CD4-positive, alpha-beta T cell (primary cell): ENCODE results near the gene NUP214. TPM values are rescaled to one million over a fixed set of nuclear protein-coding genes. Genes with fewer than 3 reads are reported as not detected.

Experiments
- ATAC-seq: fragments of 200-7000 bp; cut with Tn5 transposase; one replicate; pipeline ENCODE4 v1.10.0; 2022; ENCODE audit warnings: mild to moderate bottlenecking; ENCODE audit not compliant: poor library complexity
- CTCF ChIA-PET: fragments of 350-600 bp; sonication (Branson Sonifier 250); formaldehyde crosslinking; loops from one replicate; lab custom pipeline; 2021; ENCODE audit warnings: antibody characterized with exemption, inconsistent platforms; lab: Charles Lee
- POLR2A ChIA-PET: fragments of 350-600 bp; sonication (Branson Sonifier 250); formaldehyde crosslinking; loops from one replicate; lab custom pipeline; 2021; ENCODE audit warnings: antibody characterized with exemption, inconsistent platforms; lab: Charles Lee
- DNase-seq, 14 experiments: peaks; one replicate each; pipeline ENCODE4 v3.0.0-alpha.2; 2013 to 2020; ENCODE audit warnings: mixed read lengths in 2 of 14
- H3K27ac ChIP-seq, 2 donors: one replicate each; pipeline versions ENCODE4 v1.5.1 to v1.7.0; 2013; ENCODE audit warnings: low read length in 2 of 2, low read depth in 1 of 2, mild to moderate bottlenecking in 1 of 2
- H3K27me3 ChIP-seq, 2 experiments: 1 replicate in 1 of 2; 2 replicates in 1 of 2; pipeline versions ENCODE4 v1.6.1 to v1.7.0; 2013; ENCODE audit warnings: low read length in 2 of 2, control low read depth in 1 of 2, mild to moderate bottlenecking in 1 of 2, moderate library complexity in 1 of 2; ENCODE audit not compliant: insufficient read depth in 2 of 2, control insufficient read depth in 1 of 2
- H3K36me3 ChIP-seq: one replicate; pipeline ENCODE4 v1.6.1; 2013; ENCODE audit warnings: low read length, control low read depth; ENCODE audit not compliant: insufficient read depth
- H3K4me1 ChIP-seq: one replicate; pipeline ENCODE4 v1.6.1; 2013; ENCODE audit warnings: low read length, control low read depth; ENCODE audit not compliant: insufficient read depth
- H3K4me3 ChIP-seq: one replicate; pipeline ENCODE4 v1.5.1; 2013; ENCODE audit warnings: mild to moderate bottlenecking, low read length, moderate library complexity
- H3K9me3 ChIP-seq, 2 experiments: 1 replicate in 1 of 2; 2 replicates in 1 of 2; pipeline versions ENCODE4 v1.6.1 to v1.7.0; 2013; ENCODE audit warnings: low read length in 2 of 2, mild to moderate bottlenecking in 2 of 2, control low read depth in 1 of 2, moderate library complexity in 1 of 2; ENCODE audit not compliant: control insufficient read depth in 1 of 2, insufficient read depth in 1 of 2
- H3K27ac Mint-ChIP-seq: one replicate; pipeline ENCODE4 v1.8.0; 2020; ENCODE audit warnings: mixed read lengths
- H3K27me3 Mint-ChIP-seq: one replicate; pipeline ENCODE4 v1.8.0; 2021; ENCODE audit warnings: mixed read lengths
- H3K36me3 Mint-ChIP-seq: one replicate; pipeline ENCODE4 v1.8.0; 2021; ENCODE audit warnings: low read depth, mixed read lengths
- H3K4me1 Mint-ChIP-seq: one replicate; pipeline ENCODE4 v1.8.0; 2021; ENCODE audit warnings: low read depth, mixed read lengths
- H3K4me3 Mint-ChIP-seq: one replicate; pipeline ENCODE4 v1.8.0; 2020; ENCODE audit warnings: mild to moderate bottlenecking, mixed read lengths
- H3K9me3 Mint-ChIP-seq: one replicate; pipeline ENCODE4 v1.8.0; 2020; ENCODE audit warnings: mixed read lengths
- intact Hi-C, 2 experiments: fragments of 100-400 bp; cut with DNase I in 1 of 2; cut with micrococcal nuclease in 1 of 2; formaldehyde crosslinking; loops; one replicate each; pipeline versions ENCODE4 v1.15.1 to v1.9.0; 2023 to 2025; cut with DNase I, micrococcal nuclease
- total RNA-seq, 174 experiments: library from RNA in 2 of 174; stranded (reverse) in 2 of 174; gene quantifications; one replicate each; pipeline ENCODE4 v1.2.3 and lab custom pipeline; 2021 to 2026
- TF ChIP-seq, protein P1 (sequence below): fragments of 200-600 bp; IDR thresholded peaks from one replicate; pipeline ENCODE4 v1.8.0; 2022; ENCODE audit warnings: antibody characterized with exemption, mild to moderate bottlenecking

NUP214 gene
- total RNA-seq, 2 experiments from 2014 or later, result 105 to 107 TPM

DNA sequence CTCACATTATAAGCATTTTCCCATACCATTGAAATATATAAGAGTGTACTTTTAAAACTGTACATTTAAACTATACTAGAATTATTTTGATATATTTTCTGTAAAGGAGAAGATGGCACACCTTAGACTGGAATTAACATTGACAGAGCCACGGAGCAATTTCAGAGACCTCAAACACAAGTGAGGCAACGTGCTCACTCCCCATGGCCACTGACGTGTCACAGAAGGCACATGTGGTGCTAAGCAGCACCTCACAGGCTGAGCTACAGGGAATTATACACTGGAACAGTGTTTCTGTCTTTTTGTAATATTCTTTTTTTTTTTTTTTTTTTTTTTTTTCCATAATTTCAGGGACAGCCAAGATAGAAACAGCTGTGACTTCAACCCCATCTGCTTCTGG, 66.5 kb downstream of the NUP214 start:
- intact Hi-C loops, result no loop called here

DNA sequence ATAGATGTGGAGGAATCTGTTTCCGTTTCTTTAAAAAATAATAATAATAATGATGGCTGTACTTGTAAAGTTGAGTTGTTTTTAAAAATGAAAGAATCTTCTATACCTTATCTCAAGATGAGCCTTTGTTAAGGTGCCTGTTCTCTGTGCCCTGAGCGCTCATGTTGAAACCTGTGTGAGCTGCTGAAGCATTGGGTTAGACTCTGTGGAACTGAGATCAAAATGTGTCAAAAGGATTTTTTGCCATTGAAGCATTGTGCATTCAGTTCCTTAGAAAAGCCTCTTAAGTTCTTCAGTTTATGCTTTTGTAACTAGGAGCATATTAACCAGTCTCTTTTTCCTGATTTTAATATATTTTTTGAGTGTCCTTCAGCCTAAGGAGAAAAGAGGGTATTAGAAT, 67.7 kb downstream of the NUP214 start:
- TF ChIP-seq, protein P1, sequence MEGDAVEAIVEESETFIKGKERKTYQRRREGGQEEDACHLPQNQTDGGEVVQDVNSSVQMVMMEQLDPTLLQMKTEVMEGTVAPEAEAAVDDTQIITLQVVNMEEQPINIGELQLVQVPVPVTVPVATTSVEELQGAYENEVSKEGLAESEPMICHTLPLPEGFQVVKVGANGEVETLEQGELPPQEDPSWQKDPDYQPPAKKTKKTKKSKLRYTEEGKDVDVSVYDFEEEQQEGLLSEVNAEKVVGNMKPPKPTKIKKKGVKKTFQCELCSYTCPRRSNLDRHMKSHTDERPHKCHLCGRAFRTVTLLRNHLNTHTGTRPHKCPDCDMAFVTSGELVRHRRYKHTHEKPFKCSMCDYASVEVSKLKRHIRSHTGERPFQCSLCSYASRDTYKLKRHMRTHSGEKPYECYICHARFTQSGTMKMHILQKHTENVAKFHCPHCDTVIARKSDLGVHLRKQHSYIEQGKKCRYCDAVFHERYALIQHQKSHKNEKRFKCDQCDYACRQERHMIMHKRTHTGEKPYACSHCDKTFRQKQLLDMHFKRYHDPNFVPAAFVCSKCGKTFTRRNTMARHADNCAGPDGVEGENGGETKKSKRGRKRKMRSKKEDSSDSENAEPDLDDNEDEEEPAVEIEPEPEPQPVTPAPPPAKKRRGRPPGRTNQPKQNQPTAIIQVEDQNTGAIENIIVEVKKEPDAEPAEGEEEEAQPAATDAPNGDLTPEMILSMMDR, result no peak
- intact Hi-C loops, result no loop called here
- Mint-ChIP-seq H3K27me3 (no peaks in the 10 kb centered on the region), H3K36me3 (peaks cover 81% of the 10 kb centered on the region), H3K4me3 (no peak overlapping the region), H3K4me1 (no peaks in the 10 kb centered on the region), H3K9me3 (no peaks in the 10 kb centered on the region), H3K27ac (no peak overlapping the region)
- ATAC-seq (no peak), DNase-seq (no peak)
- CTCF ChIA-PET, result no interaction called here
- H3K9me3 ChIP-seq, result no peaks in the 10 kb centered on the region
- POLR2A ChIA-PET, result no interaction called here
- H3K27me3 ChIP-seq, result no peaks in the 10 kb centered on the region
- no peak overlapping the region for H3K4me3 ChIP-seq
- no peak overlapping the region for H3K27ac ChIP-seq
- no peaks in the 10 kb centered on the region for H3K4me1 ChIP-seq
- peaks cover 70% of the 10 kb centered on the region for H3K36me3 ChIP-seq

More for the DNA sequence above, 66.5 kb downstream of the NUP214 start:
- H3K36me3 ChIP-seq, result peaks cover 70% of the 10 kb centered on the region
- ATAC-seq (no peak), DNase-seq (no peak)
- Mint-ChIP-seq H3K4me1 (no peaks in the 10 kb centered on the region), H3K36me3 (peaks cover 81% of the 10 kb centered on the region), H3K9me3 (no peaks in the 10 kb centered on the region), H3K4me3 (no peak overlapping the region), H3K27ac (no peak overlapping the region), H3K27me3 (no peaks in the 10 kb centered on the region)
- TF ChIP-seq, protein P1, result no peak
- H3K4me1 ChIP-seq, result no peaks in the 10 kb centered on the region
- ChIA-PET POLR2A (no interaction called here), CTCF (interaction anchor here (0.6 to 1.1 kb wide), 2 partner anchors 48 to 144 kb away, joined by 3 read pairs; no protein-coding TSS in a partner anchor)
- no peak overlapping the region for H3K4me3 ChIP-seq
- H3K27ac ChIP-seq, result no peak overlapping the region
- H3K9me3 ChIP-seq, result no peaks in the 10 kb centered on the region
- H3K27me3 ChIP-seq, result no peaks in the 10 kb centered on the region

DNA sequence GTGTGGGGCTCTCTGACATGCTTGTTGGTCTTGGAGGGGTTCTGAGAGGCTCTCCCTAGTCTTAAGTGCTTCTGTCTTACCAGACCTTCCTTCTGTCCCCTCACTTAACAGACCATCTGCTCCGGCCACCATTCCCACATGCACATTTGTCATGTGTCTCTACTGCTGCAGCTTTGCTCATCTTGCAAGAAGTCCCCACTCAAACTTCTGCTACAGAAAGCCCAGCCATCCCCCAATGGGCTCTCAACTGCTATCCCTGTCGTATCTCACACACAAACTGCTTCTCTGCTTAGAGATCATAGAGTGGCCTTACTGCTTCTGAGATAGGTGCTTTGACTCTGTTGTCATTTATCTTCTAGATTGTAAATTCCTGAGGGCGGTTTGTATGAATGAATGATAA, 69.4 kb downstream of the NUP214 start:
- no peak for ATAC-seq
- peaks cover 71% of the 10 kb centered on the region for H3K36me3 ChIP-seq
- TF ChIP-seq, protein P1, result no peak
- no peaks in the 10 kb centered on the region for H3K27me3 ChIP-seq
- H3K36me3 Mint-ChIP-seq, result peaks cover 81% of the 10 kb centered on the region
- no peaks in the 10 kb centered on the region for H3K27me3 Mint-ChIP-seq
- no peak overlapping the region for H3K27ac Mint-ChIP-seq
- no peaks in the 10 kb centered on the region for H3K4me1 ChIP-seq
- no peaks in the 10 kb centered on the region for H3K9me3 ChIP-seq
- no peak overlapping the region for H3K27ac ChIP-seq
- POLR2A ChIA-PET, result no interaction called here
- no peaks in the 10 kb centered on the region for H3K9me3 Mint-ChIP-seq
- DNase-seq, result no peak
- no peak overlapping the region for H3K4me3 Mint-ChIP-seq
- H3K4me1 Mint-ChIP-seq, result no peaks in the 10 kb centered on the region
- no peak overlapping the region for H3K4me3 ChIP-seq
- CTCF ChIA-PET, result no interaction called here
- intact Hi-C loops, result no loop called here
